NCI-H1930 (cell line): ENCODE results near the gene PLD6.

ENCODE experiments used
- DNase-seq, 2 experiments: peaks; one replicate each; lab custom pipeline; 2025; lab: John Stamatoyannopoulos, UW

PLD6 gene

DNA sequence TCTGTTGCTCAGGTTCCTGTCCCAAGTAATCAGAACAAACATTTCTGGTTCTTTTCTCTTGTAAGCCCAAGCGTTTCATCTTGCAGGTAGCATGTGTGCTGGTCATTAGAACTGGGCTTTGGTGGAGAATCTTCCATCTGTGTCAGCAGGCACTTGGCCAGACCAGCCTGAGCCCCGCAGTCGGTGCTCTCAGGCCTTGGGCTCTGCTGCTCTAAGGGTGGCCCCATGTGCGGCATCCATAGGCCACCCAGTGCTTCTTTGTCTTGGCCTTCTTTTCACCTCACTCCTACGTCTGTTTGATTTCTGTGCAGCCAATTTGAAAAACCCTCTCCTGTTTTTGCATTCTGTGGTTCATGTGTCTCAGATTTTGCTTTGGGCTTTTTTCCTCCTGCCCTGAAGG lies 51.6 kb downstream of the PLD6 start:
- DNase-seq = no peak

DNA sequence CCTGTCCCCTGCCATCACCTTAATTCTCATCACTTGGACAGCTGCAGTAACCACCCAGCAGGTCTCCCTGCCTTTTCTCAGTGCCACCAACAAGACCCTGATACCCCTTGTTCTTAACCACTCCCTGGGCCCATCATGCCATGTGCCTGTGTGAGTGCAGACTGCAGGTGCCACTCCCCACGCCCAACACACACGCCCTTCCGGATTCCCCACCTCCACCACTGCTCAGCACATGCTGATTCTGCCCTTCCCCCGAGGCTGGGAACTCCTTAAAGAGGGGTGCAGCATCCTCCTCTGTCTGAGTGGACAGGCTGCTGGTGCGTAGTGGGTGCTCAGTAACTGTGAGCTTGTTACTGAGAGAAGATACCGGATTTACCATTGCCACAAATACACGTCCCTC lies 52.4 kb downstream of the PLD6 start:
- no peak for DNase-seq

DNA sequence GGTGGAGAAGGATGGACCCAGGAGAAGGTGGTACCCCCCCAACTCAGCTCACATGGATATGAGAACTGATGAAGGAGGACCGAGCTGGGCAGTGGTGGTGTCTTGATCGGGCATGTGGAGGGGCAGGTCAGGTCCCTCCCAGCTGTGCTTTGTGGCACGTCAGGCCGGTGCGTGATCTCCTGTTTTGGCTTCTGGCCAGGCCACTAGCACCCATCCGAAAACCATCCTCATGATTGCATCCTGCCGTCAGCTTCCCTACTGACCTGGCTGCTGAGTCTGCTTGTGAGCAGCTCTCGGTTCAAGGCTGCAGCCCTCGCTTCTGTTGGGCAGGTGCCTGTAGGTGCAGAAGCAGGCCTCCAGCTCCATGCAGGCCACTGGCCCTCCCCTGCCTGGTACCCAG lies 53.1 kb downstream of the PLD6 start:
- no peak for DNase-seq

DNA sequence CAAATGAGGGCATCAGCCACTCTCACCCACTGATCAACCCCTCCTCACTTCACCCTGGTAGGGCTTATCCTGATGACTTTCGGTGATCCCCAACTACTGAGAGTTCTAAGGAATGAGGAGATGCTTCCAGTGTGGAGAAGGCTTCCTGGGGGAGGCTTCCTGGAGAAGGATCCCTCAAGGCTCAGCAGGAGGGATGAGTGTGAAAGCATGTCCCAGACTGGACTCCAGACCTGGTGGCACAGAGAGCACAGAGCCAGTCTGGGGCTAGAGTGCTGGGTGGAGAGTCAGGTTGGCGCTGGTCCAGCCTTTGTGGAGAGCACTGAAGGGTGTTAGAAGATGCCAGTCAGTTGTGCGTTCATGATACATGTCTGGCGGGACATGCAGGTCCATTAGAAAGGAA lies 53.7 kb downstream of the PLD6 start:
- DNase-seq = no peak

GRCh38 chr17:17151962-17152361 lies 54.2 kb downstream of the PLD6 start:
- DNase-seq = no peak

DNA sequence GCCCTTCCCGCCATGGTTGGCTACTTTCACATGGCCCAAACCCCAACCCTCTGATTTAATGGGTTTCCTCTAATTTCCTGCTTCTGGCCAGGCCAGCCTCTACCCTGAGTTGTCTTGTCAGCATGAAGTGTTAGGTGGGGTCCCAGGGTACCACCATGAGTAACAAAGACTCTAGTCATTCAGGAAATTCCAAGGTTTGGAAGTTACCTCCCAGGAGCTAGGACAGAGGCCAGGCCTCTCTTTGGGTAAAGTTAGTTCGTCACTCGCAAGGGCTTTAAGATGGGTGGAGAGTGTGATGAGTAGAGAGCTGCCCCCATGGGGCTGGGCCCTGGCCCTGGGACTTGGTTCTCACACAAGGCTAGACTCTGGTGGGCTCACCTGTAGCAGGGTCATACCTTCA lies 54.6 kb downstream of the PLD6 start:
- no peak for DNase-seq

DNA sequence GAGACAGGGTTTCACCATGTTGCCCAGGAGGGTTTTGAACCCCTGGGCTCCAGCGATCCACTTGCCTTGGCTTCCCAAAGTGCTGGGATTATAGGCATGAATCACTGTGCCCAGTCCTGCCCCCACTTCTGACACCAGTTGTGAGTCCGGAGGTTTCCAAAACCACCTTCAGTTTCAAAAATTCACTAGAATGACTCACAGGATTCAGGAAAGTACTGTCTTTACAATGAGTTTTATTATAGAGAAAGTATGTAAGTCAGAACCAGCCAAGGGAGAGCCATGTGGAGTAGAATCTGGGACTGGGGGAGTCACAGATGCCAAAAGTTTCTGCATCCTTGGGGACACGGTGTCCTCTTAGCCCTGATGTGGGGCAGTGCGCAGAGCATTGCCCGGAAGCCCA lies 55.1 kb downstream of the PLD6 start:
- no peak for DNase-seq
